ENCODE data around the gene METTL3. TPM values are rescaled to one million over a fixed set of nuclear protein-coding genes. Genes with fewer than 3 reads are reported as not detected.

METTL3 gene
- polyA plus RNA-seq, 3 donors = 9.5 to 116 (median 10.8) TPM

GRCh38 chr14:21509432-21510143 lies 1.6 kb downstream of the METTL3 start:
- Histone ChIP-seq H3K9me3 (replicated peaks in 1 of 2; ENCODE audit: control insufficient read depth in 1 of 2, insufficient read depth in 1 of 2, low read length in 2 of 2) (no peaks in the 10 kb centered on the region), H3K36me3 (replicated peaks in 1 of 2; ENCODE audit: control insufficient read depth in 1 of 2, insufficient read depth in 2 of 2, low read length in 2 of 2) (peaks cover 2 to 16% of the 10 kb centered on the region in 2 donors), H3K4me3 (replicated peaks in 1 of 3; ENCODE audit: low read depth in 2 of 3, low read length in 3 of 3) (peak overlapping the region in 1 of 3 experiments; percentile 75), H3K9ac (ENCODE audit: insufficient read depth, low read length, poor library complexity, severe bottlenecking) (no peak overlapping the region), H3K4me2 (replicated peaks; ENCODE audit: extremely low read depth, low read length, poor library complexity, severe bottlenecking) (peak overlapping the region; percentile 83), H3K27ac (ENCODE audit: low read depth in 1 of 2, low read length in 2 of 2) (no peak overlapping the region), H3K79me2 (ENCODE audit: insufficient read depth, low read length) (peaks cover 60% of the 10 kb centered on the region), H3K27me3 (ENCODE audit: control insufficient read depth in 2 of 2, insufficient read depth in 2 of 2, low read length in 2 of 2) (no peaks in the 10 kb centered on the region), H2AFZ (ENCODE audit: insufficient read depth, low read depth, low read length, poor library complexity, severe bottlenecking) (no peak overlapping the region), H3K4me1 (ENCODE audit: control insufficient read depth in 1 of 2, insufficient read depth in 2 of 2, low read length in 2 of 2) (peaks cover 18 to 26% of the 10 kb centered on the region in 2 donors), H4K20me1 (ENCODE audit: insufficient read depth, low read length) (peaks cover 12% of the 10 kb centered on the region)
- peak in 1 of 3 donors; percentile 9 for DNase-seq
- H3K27ac Mint-ChIP-seq = peak overlapping the region in 3 of 7 donors; percentile 4 to 95 (median 25)
- H3K4me3 Mint-ChIP-seq = peak overlapping the region in 1 of 2 donors; percentile 98
- H3K9me3 Mint-ChIP-seq = peaks cover 0 to 10% (median 6%) of the 10 kb centered on the region in 7 donors
- 100% methylated on average over 1 of the region's 6 CpGs for WGBS (ENCODE audit: insufficient coverage)
- H3K36me3 Mint-ChIP-seq = peaks cover 14 to 22% of the 10 kb centered on the region in 2 donors
- H3K27me3 Mint-ChIP-seq (ENCODE audit: low read depth in 3 of 3) = peaks cover 6 to 10% (median 7%) of the 10 kb centered on the region in 3 donors
- intact Hi-C loops (cut with micrococcal nuclease) = loop anchor here (2.0 to 10.0 kb wide), 3 partner anchors 52 to 75 kb away; partner anchors contain the start of gene CHD8 (in 1 of the 2)
- H3K4me1 Mint-ChIP-seq = peaks cover 25% of the 10 kb centered on the region
- TF ChIP-seq CTCF (IDR thresholded peaks at IDR 0.05) = no peak

- H3K9ac ChIP-seq (ENCODE audit: insufficient read depth, low read length, poor library complexity, severe bottlenecking) = no peak overlapping the region
- no peak overlapping the region for H3K4me3 ChIP-seq (replicated peaks in 1 of 3; ENCODE audit: low read depth in 2 of 3, low read length in 3 of 3)
- no peak overlapping the region for H3K4me2 ChIP-seq (replicated peaks; ENCODE audit: extremely low read depth, low read length, poor library complexity, severe bottlenecking)
- no peaks in the 10 kb centered on the region for H3K9me3 ChIP-seq (replicated peaks in 1 of 2; ENCODE audit: control insufficient read depth in 1 of 2, insufficient read depth in 1 of 2, low read length in 2 of 2)
- peaks cover 15 to 22% of the 10 kb centered on the region in 2 donors for H3K4me1 ChIP-seq (ENCODE audit: control insufficient read depth in 1 of 2, insufficient read depth in 2 of 2, low read length in 2 of 2)
- H4K20me1 ChIP-seq (ENCODE audit: insufficient read depth, low read length) = peaks cover 12% of the 10 kb centered on the region
- H3K27ac Mint-ChIP-seq = no peak overlapping the region
- peaks cover 76% of the 10 kb centered on the region for H3K79me2 ChIP-seq (ENCODE audit: insufficient read depth, low read length)
- H3K36me3 Mint-ChIP-seq = peaks cover 33 to 42% of the 10 kb centered on the region in 2 donors
- no peak for TF ChIP-seq CTCF (IDR thresholded peaks at IDR 0.05)
- no peak for DNase-seq
- peaks cover 22% of the 10 kb centered on the region for H3K4me1 Mint-ChIP-seq
- H3K4me3 Mint-ChIP-seq = no peak overlapping the region
- H3K27ac ChIP-seq (ENCODE audit: low read depth in 1 of 2, low read length in 2 of 2) = no peak overlapping the region
- H3K9me3 Mint-ChIP-seq = peaks cover 0 to 2% (median under 1%) of the 10 kb centered on the region in 7 donors
- peaks cover 0 to 2% (median 2%) of the 10 kb centered on the region in 3 donors for H3K27me3 Mint-ChIP-seq (ENCODE audit: low read depth in 3 of 3)
- no peak overlapping the region for H2AFZ ChIP-seq (ENCODE audit: insufficient read depth, low read depth, low read length, poor library complexity, severe bottlenecking)
- no peaks in the 10 kb centered on the region for H3K27me3 ChIP-seq (ENCODE audit: control insufficient read depth in 2 of 2, insufficient read depth in 2 of 2, low read length in 2 of 2)
- intact Hi-C loops (cut with micrococcal nuclease) = no loop called here
- H3K36me3 ChIP-seq (replicated peaks in 1 of 2; ENCODE audit: control insufficient read depth in 1 of 2, insufficient read depth in 2 of 2, low read length in 2 of 2) = peaks cover 22 to 39% of the 10 kb centered on the region in 2 donors
- WGBS (ENCODE audit: insufficient coverage) = 100% methylated on average over 1 of the region's 2 CpGs
Observed at GRCh38 chr14:21506557-21506956, 4.6 kb downstream of the METTL3 start.
